ENCODE measurements around the gene HYCC2.

DNA sequence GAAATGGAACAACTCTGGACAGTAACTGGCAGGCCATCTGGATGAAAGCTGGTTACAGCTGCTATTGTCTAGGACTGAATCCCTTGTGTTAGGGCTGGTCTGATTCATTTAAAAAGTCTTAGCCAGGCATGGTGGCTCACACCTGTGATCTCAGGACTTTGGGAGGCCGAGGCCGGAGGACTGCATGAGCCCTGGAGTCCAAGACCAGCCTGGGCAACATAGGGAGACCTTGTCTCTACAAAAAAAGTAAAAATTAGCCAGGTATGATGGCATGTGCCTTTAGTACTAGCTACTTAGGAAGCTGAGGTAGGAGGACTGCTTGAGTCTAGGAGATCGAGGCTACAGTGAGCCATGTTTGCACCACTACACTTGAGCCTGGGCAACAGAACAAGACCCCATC, 29.0 kb upstream of the HYCC2 start:
- no peak for TF ChIP-seq POLR2AphosphoS5 (IDR thresholded peaks at IDR 0.05; ENCODE audit: borderline replicate concordance, low read depth, low read length)
- no peak for TF ChIP-seq EZH2 (IDR thresholded peaks at IDR 0.05)
